CD4-positive, alpha-beta T cell (primary cell): ENCODE data around the gene TNRC6B. TPM values are rescaled to one million over a fixed set of nuclear protein-coding genes. Genes with fewer than 3 reads are reported as not detected.

Source experiments
- ATAC-seq: fragments of 200-7000 bp; cut with Tn5 transposase; one replicate; pipeline ENCODE4 v1.10.0; 2022; ENCODE audit warnings: mild to moderate bottlenecking; ENCODE audit not compliant: poor library complexity
- CTCF ChIA-PET: fragments of 350-600 bp; sonication (Branson Sonifier 250); formaldehyde crosslinking; loops from one replicate; lab custom pipeline; 2021; ENCODE audit warnings: antibody characterized with exemption, inconsistent platforms; lab: Charles Lee
- POLR2A ChIA-PET: fragments of 350-600 bp; sonication (Branson Sonifier 250); formaldehyde crosslinking; loops from one replicate; lab custom pipeline; 2021; ENCODE audit warnings: antibody characterized with exemption, inconsistent platforms; lab: Charles Lee
- DNase-seq, 14 experiments: peaks; one replicate each; pipeline ENCODE4 v3.0.0-alpha.2; 2013 to 2020; ENCODE audit warnings: mixed read lengths in 2 of 14
- H3K27ac ChIP-seq, 2 donors: one replicate each; pipeline versions ENCODE4 v1.5.1 to v1.7.0; 2013; ENCODE audit warnings: low read length in 2 of 2, low read depth in 1 of 2, mild to moderate bottlenecking in 1 of 2
- H3K27me3 ChIP-seq, 2 experiments: 1 replicate in 1 of 2; 2 replicates in 1 of 2; pipeline versions ENCODE4 v1.6.1 to v1.7.0; 2013; ENCODE audit warnings: low read length in 2 of 2, control low read depth in 1 of 2, mild to moderate bottlenecking in 1 of 2, moderate library complexity in 1 of 2; ENCODE audit not compliant: insufficient read depth in 2 of 2, control insufficient read depth in 1 of 2
- H3K36me3 ChIP-seq: one replicate; pipeline ENCODE4 v1.6.1; 2013; ENCODE audit warnings: low read length, control low read depth; ENCODE audit not compliant: insufficient read depth
- H3K4me1 ChIP-seq: one replicate; pipeline ENCODE4 v1.6.1; 2013; ENCODE audit warnings: low read length, control low read depth; ENCODE audit not compliant: insufficient read depth
- H3K4me3 ChIP-seq: one replicate; pipeline ENCODE4 v1.5.1; 2013; ENCODE audit warnings: mild to moderate bottlenecking, low read length, moderate library complexity
- H3K9me3 ChIP-seq, 2 experiments: 1 replicate in 1 of 2; 2 replicates in 1 of 2; pipeline versions ENCODE4 v1.6.1 to v1.7.0; 2013; ENCODE audit warnings: low read length in 2 of 2, mild to moderate bottlenecking in 2 of 2, control low read depth in 1 of 2, moderate library complexity in 1 of 2; ENCODE audit not compliant: control insufficient read depth in 1 of 2, insufficient read depth in 1 of 2
- H3K27ac Mint-ChIP-seq: one replicate; pipeline ENCODE4 v1.8.0; 2020; ENCODE audit warnings: mixed read lengths
- H3K27me3 Mint-ChIP-seq: one replicate; pipeline ENCODE4 v1.8.0; 2021; ENCODE audit warnings: mixed read lengths
- H3K36me3 Mint-ChIP-seq: one replicate; pipeline ENCODE4 v1.8.0; 2021; ENCODE audit warnings: low read depth, mixed read lengths
- H3K4me1 Mint-ChIP-seq: one replicate; pipeline ENCODE4 v1.8.0; 2021; ENCODE audit warnings: low read depth, mixed read lengths
- H3K4me3 Mint-ChIP-seq: one replicate; pipeline ENCODE4 v1.8.0; 2020; ENCODE audit warnings: mild to moderate bottlenecking, mixed read lengths
- H3K9me3 Mint-ChIP-seq: one replicate; pipeline ENCODE4 v1.8.0; 2020; ENCODE audit warnings: mixed read lengths
- CTCF ChIP-seq: fragments of 200-600 bp; IDR thresholded peaks from one replicate; pipeline ENCODE4 v1.8.0; 2022; ENCODE audit warnings: antibody characterized with exemption, mild to moderate bottlenecking
- intact Hi-C, 2 experiments: fragments of 100-400 bp; cut with DNase I in 1 of 2; cut with micrococcal nuclease in 1 of 2; formaldehyde crosslinking; loops; one replicate each; pipeline versions ENCODE4 v1.15.1 to v1.9.0; 2023 to 2025; cut with DNase I, micrococcal nuclease
- total RNA-seq, 174 experiments: library from RNA in 2 of 174; stranded (reverse) in 2 of 174; gene quantifications; one replicate each; pipeline ENCODE4 v1.2.3 and lab custom pipeline; 2021 to 2026

The TNRC6B gene
- total RNA-seq, 2 experiments from 2014 or later: 110 to 111 TPM

- H3K4me1 Mint-ChIP-seq: peaks cover 74% of the 10 kb centered on the region
- Histone ChIP-seq H3K27me3 (no peaks in the 10 kb centered on the region), H3K27ac (no peak overlapping the region), H3K36me3 (peaks cover 23% of the 10 kb centered on the region), H3K4me1 (peaks cover 42% of the 10 kb centered on the region), H3K9me3 (no peaks in the 10 kb centered on the region), H3K4me3 (no peak overlapping the region)
- no peak for TF ChIP-seq CTCF
- no peak for ATAC-seq
- H3K27me3 Mint-ChIP-seq: no peaks in the 10 kb centered on the region
- no peaks in the 10 kb centered on the region for H3K9me3 Mint-ChIP-seq
- H3K27ac Mint-ChIP-seq: peak overlapping the region; percentile 85
- no peak for DNase-seq
- ChIA-PET CTCF (no interaction called here), POLR2A (no interaction called here)
- H3K36me3 Mint-ChIP-seq: peaks cover 63% of the 10 kb centered on the region
- no peak overlapping the region for H3K4me3 Mint-ChIP-seq
- intact Hi-C loops: no loop called here
Observed at GRCh38 chr22:40235308-40235707, 57.6 kb downstream of the TNRC6B start.

- Mint-ChIP-seq H3K36me3 (peaks cover 54% of the 10 kb centered on the region), H3K27ac (peak overlapping the region; percentile 85), H3K4me1 (peaks cover 83% of the 10 kb centered on the region), H3K4me3 (peak overlapping the region; percentile 3), H3K27me3 (no peaks in the 10 kb centered on the region), H3K9me3 (no peaks in the 10 kb centered on the region)
- no peak for DNase-seq
- ChIA-PET POLR2A (no interaction called here), CTCF (no interaction called here)
- no peak overlapping the region for H3K4me3 ChIP-seq
- H3K27me3 ChIP-seq: no peaks in the 10 kb centered on the region
- no peak overlapping the region for H3K27ac ChIP-seq
- no peak for TF ChIP-seq CTCF
- peaks cover 20% of the 10 kb centered on the region for H3K36me3 ChIP-seq
- H3K9me3 ChIP-seq: no peaks in the 10 kb centered on the region
- intact Hi-C loops: no loop called here
- H3K4me1 ChIP-seq: peaks cover 51% of the 10 kb centered on the region
- ATAC-seq: no peak
Observed at GRCh38 chr22:40236131-40236665, 58.5 kb downstream of the TNRC6B start.

GRCh38 chr22:40237241-40237640, 59.5 kb downstream of the TNRC6B start:
- POLR2A ChIA-PET: no interaction called here
- no peak overlapping the region for H3K27ac ChIP-seq
- peaks cover 59% of the 10 kb centered on the region for H3K4me1 ChIP-seq
- H3K4me3 Mint-ChIP-seq: no peak overlapping the region
- H3K27me3 Mint-ChIP-seq: no peaks in the 10 kb centered on the region
- no peak overlapping the region for H3K4me3 ChIP-seq
- CTCF ChIA-PET: no interaction called here
- H3K27ac Mint-ChIP-seq: peak overlapping the region; percentile 85
- H3K9me3 ChIP-seq: no peaks in the 10 kb centered on the region
- no peak for TF ChIP-seq CTCF
- no peak for DNase-seq
- no peaks in the 10 kb centered on the region for H3K9me3 Mint-ChIP-seq
- H3K36me3 Mint-ChIP-seq: peaks cover 43% of the 10 kb centered on the region
- H3K36me3 ChIP-seq: peaks cover 11% of the 10 kb centered on the region
- ATAC-seq: no peak
- H3K27me3 ChIP-seq: no peaks in the 10 kb centered on the region
- intact Hi-C loops: no loop called here
- H3K4me1 Mint-ChIP-seq: peaks cover 88% of the 10 kb centered on the region
